Activated naive CD8-positive, alpha-beta T cell treated with anti-CD3 and anti-CD28 coated beads, Interleukin-2, amount 50 U/mL, for 24 hours (primary cell): ENCODE results near the gene SLC2A6.
"Not testable (repeated sequence)": the region's sequence is repeated elsewhere in the genome, so short reads cannot be mapped to it uniquely, and the experiment has no call there.

Experiments used
- ATAC-seq: fragments of 150-1000 bp; cut with Tn5 transposase; one replicate; pipeline ENCODE4 v1.10.0; 2021
- DNase-seq: peaks from one replicate; pipeline ENCODE4 v3.0.0; 2021
- H3K27ac Mint-ChIP-seq: one replicate; pipeline ENCODE4 v1.8.0; 2021; ENCODE audit warnings: mild to moderate bottlenecking, mixed read lengths
- H3K27me3 Mint-ChIP-seq: one replicate; pipeline ENCODE4 v1.8.0; 2021; ENCODE audit warnings: mixed read lengths
- H3K36me3 Mint-ChIP-seq: one replicate; pipeline ENCODE4 v1.8.0; 2021; ENCODE audit warnings: low read depth, mixed read lengths
- H3K4me1 Mint-ChIP-seq: one replicate; pipeline ENCODE4 v1.8.0; 2021; ENCODE audit warnings: mixed read lengths
- H3K4me3 Mint-ChIP-seq: one replicate; pipeline ENCODE4 v1.8.0; 2021; ENCODE audit warnings: mild to moderate bottlenecking, moderate library complexity, mixed read lengths
- H3K9me3 Mint-ChIP-seq: one replicate; pipeline ENCODE4 v1.8.0; 2021; ENCODE audit warnings: mixed read lengths

SLC2A6 gene

DNA sequence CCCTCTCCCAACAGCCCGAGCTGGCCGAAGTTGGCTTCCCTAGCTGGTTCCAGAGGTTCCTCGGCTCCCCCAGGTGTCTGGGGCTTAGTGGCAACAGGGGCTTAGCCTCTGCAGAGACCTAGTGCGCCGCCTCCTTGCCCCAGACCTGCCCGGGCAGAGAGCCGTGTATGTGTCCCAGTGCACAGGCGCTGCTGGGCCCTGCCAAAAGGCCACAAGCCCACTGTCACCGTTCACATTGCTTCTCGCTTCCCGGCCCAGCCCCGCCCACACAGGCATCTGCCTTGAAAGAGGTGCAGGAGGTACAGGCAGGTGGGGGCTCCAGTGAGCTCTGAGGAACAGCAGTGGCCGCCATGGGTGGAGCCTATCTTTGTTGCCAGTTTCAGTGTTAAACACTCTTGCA lies 21.7 kb downstream of the SLC2A6 start:
- no peaks in the 10 kb centered on the region for H3K36me3 Mint-ChIP-seq
- H3K4me1 Mint-ChIP-seq: peaks cover 2% of the 10 kb centered on the region
- no peak overlapping the region for H3K4me3 Mint-ChIP-seq
- no peak for ATAC-seq
- H3K27me3 Mint-ChIP-seq: no peaks in the 10 kb centered on the region
- DNase-seq: no peak
- H3K27ac Mint-ChIP-seq: no peak overlapping the region
- H3K9me3 Mint-ChIP-seq: no peaks in the 10 kb centered on the region

DNA sequence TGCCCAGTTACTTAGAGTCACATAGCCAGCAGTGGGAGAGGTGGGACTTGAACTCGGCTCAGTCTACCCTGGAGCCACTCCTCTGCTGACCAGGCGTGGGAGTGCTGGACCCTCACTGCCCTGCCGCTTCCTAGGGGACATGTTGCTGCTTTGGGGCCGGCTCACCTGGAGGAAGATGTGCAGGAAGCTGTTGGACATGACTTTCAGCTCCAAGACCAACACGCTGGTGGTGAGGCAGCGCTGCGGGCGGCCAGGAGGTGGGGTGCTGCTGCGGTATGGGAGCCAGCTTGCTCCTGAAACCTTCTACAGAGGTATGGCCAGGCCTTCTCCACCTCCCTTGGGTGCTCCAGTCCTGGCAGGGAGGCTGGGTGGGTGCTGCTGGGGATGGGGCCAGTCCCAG lies 22.5 kb downstream of the SLC2A6 start:
- Mint-ChIP-seq H3K36me3 (no peaks in the 10 kb centered on the region), H3K4me3 (no peak overlapping the region), H3K27ac (no peak overlapping the region), H3K27me3 (no peaks in the 10 kb centered on the region), H3K9me3 (no peaks in the 10 kb centered on the region), H3K4me1 (peaks cover 2% of the 10 kb centered on the region)
- DNase-seq (no peak), ATAC-seq (no peak)

DNA sequence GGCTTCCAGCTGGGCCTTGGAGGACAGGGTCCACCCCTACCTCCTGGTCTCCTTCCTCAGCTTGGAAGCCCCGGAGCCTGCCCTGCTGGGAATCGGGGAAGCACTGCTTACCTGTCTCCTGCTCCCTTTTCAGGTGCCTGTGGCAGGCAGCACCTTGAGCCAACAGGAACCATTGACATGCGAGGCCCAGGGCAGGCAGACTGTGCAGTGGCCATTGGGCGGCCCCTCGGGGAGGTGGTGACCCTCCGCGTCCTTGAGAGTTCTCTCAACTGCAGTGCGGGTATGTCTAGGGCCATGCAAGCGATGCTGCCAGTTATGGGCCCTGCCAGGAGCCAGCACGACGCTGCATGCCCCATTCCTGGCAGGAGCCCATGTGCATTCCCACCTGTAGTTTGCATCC lies 23.0 kb downstream of the SLC2A6 start:
- H3K4me3 Mint-ChIP-seq: no peak overlapping the region
- H3K36me3 Mint-ChIP-seq: no peaks in the 10 kb centered on the region
- no peak for DNase-seq
- peaks cover 2% of the 10 kb centered on the region for H3K4me1 Mint-ChIP-seq
- H3K27me3 Mint-ChIP-seq: no peaks in the 10 kb centered on the region
- ATAC-seq: no peak
- H3K27ac Mint-ChIP-seq: no peak overlapping the region
- H3K9me3 Mint-ChIP-seq: no peaks in the 10 kb centered on the region

DNA sequence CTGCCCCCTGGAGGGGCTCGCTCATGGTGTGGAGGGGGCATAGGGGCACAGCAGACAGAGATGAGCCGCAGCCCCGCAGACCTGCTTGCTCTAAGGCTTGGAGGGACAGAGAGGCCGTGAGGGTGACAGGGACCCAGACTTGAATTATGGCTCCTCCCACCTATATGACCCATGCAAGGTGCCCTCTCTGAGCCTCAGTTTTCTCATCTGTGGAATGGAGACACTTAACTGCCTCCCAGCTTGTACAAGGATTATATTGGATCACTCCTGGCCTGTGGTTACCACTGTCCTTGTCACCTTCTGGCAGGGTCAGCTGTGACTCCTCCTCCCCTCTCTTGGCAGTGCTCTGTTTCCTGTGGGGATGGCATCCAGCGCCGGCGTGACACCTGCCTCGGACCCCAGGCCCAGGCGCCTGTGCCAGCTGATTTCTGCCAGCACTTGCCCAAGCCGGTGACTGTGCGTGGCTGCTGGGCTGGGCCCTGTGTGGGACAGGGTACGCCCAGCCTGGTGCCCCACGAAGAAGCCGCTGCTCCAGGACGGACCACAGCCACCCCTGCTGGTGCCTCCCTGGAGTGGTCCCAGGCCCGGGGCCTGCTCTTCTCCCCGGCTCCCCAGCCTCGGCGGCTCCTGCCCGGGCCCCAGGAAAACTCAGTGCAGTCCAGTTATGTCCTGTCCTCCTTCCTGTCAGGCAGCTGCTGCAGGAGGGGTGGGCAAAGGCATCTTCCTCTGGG lies 23.8 kb downstream of the SLC2A6 start:
- no peak for ATAC-seq
- Mint-ChIP-seq H3K27ac (no peak overlapping the region), H3K9me3 (no peaks in the 10 kb centered on the region)

DNA sequence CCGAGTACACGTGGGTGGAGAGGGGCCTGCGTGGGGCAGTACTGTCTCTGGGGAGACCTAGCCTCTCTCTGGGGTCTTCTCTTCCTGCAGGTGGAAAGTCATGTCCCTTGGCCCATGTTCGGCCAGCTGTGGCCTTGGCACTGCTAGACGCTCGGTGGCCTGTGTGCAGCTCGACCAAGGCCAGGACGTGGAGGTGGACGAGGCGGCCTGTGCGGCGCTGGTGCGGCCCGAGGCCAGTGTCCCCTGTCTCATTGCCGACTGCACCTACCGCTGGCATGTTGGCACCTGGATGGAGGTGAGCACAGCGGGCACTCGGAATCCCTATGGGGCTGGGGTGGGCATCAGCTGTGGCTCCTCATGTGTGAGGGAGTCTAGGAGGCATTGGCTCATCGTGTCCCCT lies 24.6 kb downstream of the SLC2A6 start:
- Mint-ChIP-seq H3K36me3 (no peaks in the 10 kb centered on the region), H3K9me3 (no peaks in the 10 kb centered on the region), H3K27ac (no peak overlapping the region), H3K4me1 (no peaks in the 10 kb centered on the region), H3K4me3 (no peak overlapping the region), H3K27me3 (no peaks in the 10 kb centered on the region)
- no peak for ATAC-seq
- DNase-seq: no peak

More for the DNA sequence above, 23.8 kb downstream of the SLC2A6 start:
- Mint-ChIP-seq H3K4me3 (no peak overlapping the region), H3K4me1 (no peaks in the 10 kb centered on the region), H3K27me3 (no peaks in the 10 kb centered on the region), H3K36me3 (no peaks in the 10 kb centered on the region)
- no peak for DNase-seq

DNA sequence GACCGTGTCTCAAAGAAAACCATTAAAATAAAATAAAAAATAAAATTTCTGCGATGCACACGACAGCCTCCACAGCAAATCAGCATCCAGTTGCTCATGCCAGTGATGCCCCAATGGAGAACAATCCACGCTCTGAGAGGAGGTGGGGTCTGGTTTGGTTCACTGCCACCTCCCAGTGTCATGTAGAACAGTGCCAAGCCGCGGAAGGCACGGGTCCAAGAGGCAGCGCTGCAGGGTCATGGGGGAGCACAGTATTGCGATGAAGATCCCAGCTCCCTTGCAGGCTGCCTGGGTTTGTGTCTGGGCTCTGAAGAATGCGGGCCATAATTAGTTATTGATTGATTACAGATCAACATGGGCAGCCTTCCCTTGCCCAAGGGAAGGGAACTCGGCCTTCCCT lies 25.2 kb downstream of the SLC2A6 start:
- DNase-seq: no peak
- no peak for ATAC-seq
- no peaks in the 10 kb centered on the region for H3K4me1 Mint-ChIP-seq
- no peaks in the 10 kb centered on the region for H3K27me3 Mint-ChIP-seq
- no peaks in the 10 kb centered on the region for H3K9me3 Mint-ChIP-seq
- H3K27ac Mint-ChIP-seq: no peak overlapping the region
- H3K4me3 Mint-ChIP-seq: no peak overlapping the region
- H3K36me3 Mint-ChIP-seq: no peaks in the 10 kb centered on the region

DNA sequence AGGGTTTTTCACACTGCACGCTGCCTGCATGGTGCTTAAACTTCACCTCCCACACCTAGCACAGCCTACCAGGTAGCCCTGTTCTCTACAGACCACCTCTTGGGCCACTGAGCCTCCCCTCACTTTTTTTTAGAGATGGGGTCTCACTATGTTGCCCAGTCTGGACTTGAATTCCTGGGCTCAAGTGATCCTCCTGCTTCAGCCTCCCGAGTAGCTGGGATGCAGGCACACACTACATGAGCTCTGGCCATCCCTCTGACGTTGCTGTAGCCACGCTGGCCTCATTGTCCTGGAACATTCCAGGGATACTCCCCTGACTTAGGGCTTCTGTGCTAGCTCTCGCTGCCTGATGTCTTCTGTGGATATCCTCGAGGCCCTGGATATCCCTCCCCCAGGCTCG lies 26.3 kb downstream of the SLC2A6 start:
- H3K27me3 Mint-ChIP-seq: no peaks in the 10 kb centered on the region
- no peaks in the 10 kb centered on the region for H3K36me3 Mint-ChIP-seq
- ATAC-seq (no peak), DNase-seq (no peak)
- H3K9me3 Mint-ChIP-seq: no peaks in the 10 kb centered on the region
- H3K4me3 Mint-ChIP-seq: no peak overlapping the region
- no peak overlapping the region for H3K27ac Mint-ChIP-seq
- H3K4me1 Mint-ChIP-seq: no peaks in the 10 kb centered on the region

DNA sequence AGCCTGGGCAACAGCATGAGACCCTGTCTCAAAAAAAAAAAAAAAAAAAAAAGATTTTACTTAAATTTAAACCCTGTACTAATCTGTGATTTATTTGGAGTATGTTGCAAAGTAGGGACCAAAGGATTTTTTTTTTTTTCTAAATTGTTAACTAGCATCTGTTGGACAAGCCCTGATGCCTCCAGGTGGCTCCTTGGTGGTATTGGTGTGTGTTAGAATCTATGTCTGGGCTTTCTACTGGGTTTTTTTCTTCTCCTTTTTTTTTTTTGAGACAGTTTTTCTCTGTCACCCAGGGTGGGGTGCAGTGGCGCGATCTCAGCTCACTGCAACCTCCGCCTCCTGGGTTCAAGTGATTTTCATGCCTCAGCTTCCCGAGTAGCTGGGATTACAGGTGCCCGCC lies 27.0 kb downstream of the SLC2A6 start:
- not testable (repeated sequence) for H3K4me1 Mint-ChIP-seq, H3K27me3 Mint-ChIP-seq, ATAC-seq, H3K36me3 Mint-ChIP-seq, H3K9me3 Mint-ChIP-seq, H3K4me3 Mint-ChIP-seq, H3K27ac Mint-ChIP-seq, DNase-seq

DNA sequence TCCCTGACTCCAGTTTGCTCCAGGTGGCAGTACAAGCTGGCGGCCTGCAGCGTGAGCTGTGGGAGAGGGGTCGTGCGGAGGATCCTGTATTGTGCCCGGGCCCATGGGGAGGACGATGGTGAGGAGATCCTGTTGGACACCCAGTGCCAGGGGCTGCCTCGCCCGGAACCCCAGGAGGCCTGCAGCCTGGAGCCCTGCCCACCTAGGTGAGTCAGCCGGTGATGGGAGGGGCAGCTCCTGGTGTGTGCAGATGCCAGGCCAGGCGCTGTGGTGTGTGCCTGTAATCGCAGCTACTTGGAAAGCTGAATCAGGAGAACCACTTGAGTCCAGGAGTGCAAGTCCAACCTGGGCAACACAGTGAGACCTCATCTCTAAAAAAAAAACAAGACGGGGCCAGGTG lies 29.1 kb downstream of the SLC2A6 start:
- no peaks in the 10 kb centered on the region for H3K36me3 Mint-ChIP-seq
- no peaks in the 10 kb centered on the region for H3K27me3 Mint-ChIP-seq
- no peak overlapping the region for H3K4me3 Mint-ChIP-seq
- no peak for DNase-seq
- no peak for ATAC-seq
- no peaks in the 10 kb centered on the region for H3K9me3 Mint-ChIP-seq
- no peak overlapping the region for H3K27ac Mint-ChIP-seq
- H3K4me1 Mint-ChIP-seq: no peaks in the 10 kb centered on the region

DNA sequence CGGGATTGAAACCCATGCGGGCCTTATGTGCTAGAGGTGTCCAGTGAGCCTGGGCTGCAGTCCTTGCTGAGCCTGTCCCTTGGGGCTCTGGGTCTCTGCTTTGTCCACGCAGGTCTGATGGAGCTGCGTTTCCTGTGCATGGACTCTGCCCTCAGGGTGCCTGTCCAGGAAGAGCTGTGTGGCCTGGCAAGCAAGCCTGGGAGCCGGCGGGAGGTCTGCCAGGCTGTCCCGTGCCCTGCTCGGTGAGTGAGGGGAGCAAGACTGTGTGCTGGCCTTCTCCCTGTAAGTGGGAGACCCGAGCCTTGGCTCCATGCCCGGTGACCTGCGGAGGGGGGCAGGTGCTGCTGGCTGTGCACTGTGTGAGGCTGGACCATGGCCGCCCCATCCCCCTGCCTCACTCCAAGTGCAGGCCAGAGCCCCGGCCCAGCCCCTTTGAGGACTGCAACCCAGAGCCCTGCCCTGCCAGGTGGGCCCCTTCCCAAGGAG lies 30.4 kb downstream of the SLC2A6 start:
- Mint-ChIP-seq H3K27ac (no peak overlapping the region), H3K4me3 (no peak overlapping the region), H3K27me3 (no peaks in the 10 kb centered on the region), H3K4me1 (no peaks in the 10 kb centered on the region), H3K9me3 (no peaks in the 10 kb centered on the region), H3K36me3 (no peaks in the 10 kb centered on the region)
- DNase-seq (no peak), ATAC-seq (no peak)

DNA sequence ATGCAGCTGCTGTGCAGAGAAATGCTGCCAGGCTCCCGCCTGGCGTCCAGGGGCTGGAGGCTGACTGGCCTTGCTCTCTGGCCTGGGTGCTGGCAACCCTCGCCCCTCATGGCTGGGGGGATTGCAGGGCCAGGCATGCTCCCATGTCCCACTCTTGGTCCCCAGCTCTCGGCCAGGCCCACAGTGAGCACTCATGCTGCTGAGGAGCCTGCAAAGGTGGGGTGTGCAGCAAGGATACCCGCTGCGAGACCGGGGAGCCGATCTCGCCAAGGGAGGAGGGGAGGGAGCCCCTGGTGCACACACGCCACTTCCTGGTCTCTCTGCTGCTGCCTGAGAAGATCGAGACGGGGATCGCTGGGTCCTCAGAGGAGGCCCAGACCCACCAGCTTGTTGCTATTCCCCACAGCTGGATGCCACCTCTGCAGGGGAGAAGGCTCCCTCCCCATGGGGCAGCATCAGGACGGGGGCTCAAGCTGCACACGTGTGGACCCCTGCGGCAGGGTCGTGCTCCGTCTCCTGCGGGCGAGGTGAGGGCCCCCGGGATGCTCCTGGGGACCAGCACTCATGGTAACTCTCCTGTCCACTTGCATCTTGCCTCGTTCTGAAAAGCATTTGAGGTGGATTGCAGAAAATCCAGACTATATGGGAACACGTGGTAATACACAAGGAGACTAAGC lies 33.5 kb downstream of the SLC2A6 start:
- DNase-seq (no peak), ATAC-seq (no peak)
- peaks cover 3% of the 10 kb centered on the region for H3K4me1 Mint-ChIP-seq
- no peaks in the 10 kb centered on the region for H3K27me3 Mint-ChIP-seq
- H3K4me3 Mint-ChIP-seq: no peak overlapping the region
- H3K9me3 Mint-ChIP-seq: no peaks in the 10 kb centered on the region
- H3K36me3 Mint-ChIP-seq: no peaks in the 10 kb centered on the region
- H3K27ac Mint-ChIP-seq: no peak overlapping the region

DNA sequence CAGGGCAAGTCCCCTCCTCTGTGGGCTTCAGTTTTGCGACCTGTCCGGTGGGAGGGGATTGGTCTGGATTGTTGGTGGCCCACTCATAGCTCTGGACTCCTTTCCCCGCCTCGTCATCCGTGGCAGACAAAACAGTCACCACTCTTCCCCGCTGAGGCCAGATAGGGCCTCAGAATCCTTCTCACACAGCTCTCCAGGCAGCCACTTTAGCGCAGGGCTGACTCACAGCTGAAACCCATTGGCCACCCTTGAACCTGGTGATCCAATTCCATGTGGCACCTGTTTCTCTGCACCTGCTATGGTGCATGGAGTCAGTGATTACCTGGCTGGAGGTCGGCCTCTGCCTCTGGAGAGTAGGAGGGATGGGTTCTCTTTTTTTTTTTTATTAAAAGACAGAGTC lies 34.9 kb downstream of the SLC2A6 start:
- no peaks in the 10 kb centered on the region for H3K36me3 Mint-ChIP-seq
- no peaks in the 10 kb centered on the region for H3K27me3 Mint-ChIP-seq
- no peaks in the 10 kb centered on the region for H3K9me3 Mint-ChIP-seq
- peaks cover 7% of the 10 kb centered on the region for H3K4me1 Mint-ChIP-seq
- ATAC-seq (no peak), DNase-seq (no peak)
- H3K4me3 Mint-ChIP-seq: no peak overlapping the region
- no peak overlapping the region for H3K27ac Mint-ChIP-seq

DNA sequence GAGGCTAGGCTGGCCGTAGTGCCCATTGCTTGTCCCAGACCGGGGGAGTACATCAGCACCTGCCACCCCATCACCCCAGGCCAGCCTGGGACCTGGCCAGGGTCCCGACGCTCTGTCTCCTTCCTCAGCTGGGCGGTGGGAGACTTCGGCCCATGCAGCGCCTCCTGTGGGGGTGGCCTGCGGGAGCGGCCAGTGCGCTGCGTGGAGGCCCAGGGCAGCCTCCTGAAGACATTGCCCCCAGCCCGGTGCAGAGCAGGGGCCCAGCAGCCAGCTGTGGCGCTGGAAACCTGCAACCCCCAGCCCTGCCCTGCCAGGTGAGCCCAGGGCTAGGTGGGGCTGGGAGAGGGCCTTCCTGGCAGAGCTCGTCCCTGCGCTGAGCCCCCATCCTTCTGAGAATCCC lies 35.7 kb downstream of the SLC2A6 start:
- no peaks in the 10 kb centered on the region for H3K9me3 Mint-ChIP-seq
- H3K4me1 Mint-ChIP-seq: peaks cover 7% of the 10 kb centered on the region
- no peak for DNase-seq
- no peak for ATAC-seq
- no peaks in the 10 kb centered on the region for H3K36me3 Mint-ChIP-seq
- H3K27ac Mint-ChIP-seq: no peak overlapping the region
- H3K27me3 Mint-ChIP-seq: no peaks in the 10 kb centered on the region
- H3K4me3 Mint-ChIP-seq: no peak overlapping the region

DNA sequence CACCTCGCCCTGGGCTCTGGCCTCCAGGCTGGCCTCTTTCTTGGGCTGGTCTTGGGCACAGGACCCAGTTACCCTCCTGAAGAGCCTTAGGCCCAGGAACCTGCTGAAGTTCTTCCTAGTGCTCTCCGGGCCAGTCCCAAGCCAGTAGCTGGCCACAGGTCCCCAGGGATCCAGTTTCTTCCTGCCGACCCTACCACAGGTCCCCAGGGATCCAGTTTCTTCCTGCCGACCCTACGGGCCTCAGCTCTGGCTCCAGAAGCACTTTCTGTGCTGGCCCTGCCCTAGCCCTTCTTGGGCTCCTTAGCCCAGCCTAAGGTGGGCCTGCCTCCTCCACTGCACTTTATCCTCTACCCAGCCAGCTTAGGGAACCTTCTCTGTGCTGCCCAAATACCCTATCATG lies 37.3 kb downstream of the SLC2A6 start:
- Mint-ChIP-seq H3K36me3 (no peaks in the 10 kb centered on the region), H3K4me3 (no peak overlapping the region), H3K4me1 (peaks cover 7% of the 10 kb centered on the region), H3K9me3 (no peaks in the 10 kb centered on the region), H3K27me3 (no peaks in the 10 kb centered on the region), H3K27ac (no peak overlapping the region)
- no peak for ATAC-seq
- no peak for DNase-seq

DNA sequence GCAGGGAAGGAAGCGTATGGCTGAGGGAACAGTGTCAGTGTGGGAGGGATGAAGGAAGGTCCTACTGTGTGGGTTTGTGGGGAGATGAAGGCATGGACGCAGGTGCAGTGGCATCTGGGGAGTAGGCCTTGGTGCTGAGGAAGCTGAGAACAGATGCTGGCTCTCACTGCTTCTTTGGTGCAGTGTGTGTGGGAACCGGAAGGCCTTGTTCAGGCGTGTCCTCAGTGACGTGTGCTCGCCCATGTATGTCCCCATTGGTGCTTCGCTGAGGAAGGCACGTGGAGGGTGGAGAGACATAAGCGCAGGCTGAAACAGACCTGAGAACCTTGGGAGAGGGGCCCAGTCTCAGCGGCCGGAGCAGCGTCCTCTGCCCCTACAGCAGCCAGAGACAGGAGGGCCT lies 38.0 kb downstream of the SLC2A6 start:
- Mint-ChIP-seq H3K36me3 (no peaks in the 10 kb centered on the region), H3K27me3 (no peaks in the 10 kb centered on the region), H3K4me3 (no peak overlapping the region), H3K27ac (no peak overlapping the region), H3K4me1 (peaks cover 7% of the 10 kb centered on the region), H3K9me3 (no peaks in the 10 kb centered on the region)
- ATAC-seq: no peak
- DNase-seq: no peak
